ENCODE measurements around the gene SNN. TPM values are rescaled to one million over a fixed set of nuclear protein-coding genes. Genes with fewer than 3 reads are reported as not detected.

Gene SNN
- polyA plus RNA-seq, 1 donor from 2014 or later, result 176 TPM

DNA sequence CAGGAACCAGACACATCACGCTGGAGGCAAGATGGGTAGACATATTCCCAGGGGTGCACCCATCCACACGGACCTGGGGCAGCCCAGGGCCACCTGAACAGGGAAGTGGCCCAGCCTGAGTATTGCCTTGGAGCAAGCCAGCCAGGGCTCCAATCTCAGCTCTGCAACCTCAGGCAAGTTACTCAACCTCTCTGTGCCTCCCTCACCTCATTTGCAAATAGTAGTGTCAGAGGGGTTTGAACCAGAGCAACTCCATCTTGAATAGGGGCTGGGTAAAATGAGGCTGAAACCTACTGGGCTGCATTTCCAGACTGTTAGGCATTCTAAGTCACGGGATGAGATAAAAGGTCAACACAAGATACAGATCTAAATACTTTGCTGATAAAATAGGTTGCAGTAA, 35.1 kb upstream of the SNN start:
- TF ChIP-seq, protein P1, sequence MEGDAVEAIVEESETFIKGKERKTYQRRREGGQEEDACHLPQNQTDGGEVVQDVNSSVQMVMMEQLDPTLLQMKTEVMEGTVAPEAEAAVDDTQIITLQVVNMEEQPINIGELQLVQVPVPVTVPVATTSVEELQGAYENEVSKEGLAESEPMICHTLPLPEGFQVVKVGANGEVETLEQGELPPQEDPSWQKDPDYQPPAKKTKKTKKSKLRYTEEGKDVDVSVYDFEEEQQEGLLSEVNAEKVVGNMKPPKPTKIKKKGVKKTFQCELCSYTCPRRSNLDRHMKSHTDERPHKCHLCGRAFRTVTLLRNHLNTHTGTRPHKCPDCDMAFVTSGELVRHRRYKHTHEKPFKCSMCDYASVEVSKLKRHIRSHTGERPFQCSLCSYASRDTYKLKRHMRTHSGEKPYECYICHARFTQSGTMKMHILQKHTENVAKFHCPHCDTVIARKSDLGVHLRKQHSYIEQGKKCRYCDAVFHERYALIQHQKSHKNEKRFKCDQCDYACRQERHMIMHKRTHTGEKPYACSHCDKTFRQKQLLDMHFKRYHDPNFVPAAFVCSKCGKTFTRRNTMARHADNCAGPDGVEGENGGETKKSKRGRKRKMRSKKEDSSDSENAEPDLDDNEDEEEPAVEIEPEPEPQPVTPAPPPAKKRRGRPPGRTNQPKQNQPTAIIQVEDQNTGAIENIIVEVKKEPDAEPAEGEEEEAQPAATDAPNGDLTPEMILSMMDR (IDR thresholded peaks at IDR 0.05; ENCODE audit: poor library complexity, severe bottlenecking), result no peak
- TF ChIP-seq MXI1 (conservative IDR thresholded peaks at IDR 0.05; ENCODE audit: poor library complexity, severe bottlenecking), result no peak
- no peak for TF ChIP-seq EZH2 (IDR thresholded peaks at IDR 0.05; ENCODE audit: borderline replicate concordance, insufficient read depth, low read length, poor library complexity, severe bottlenecking)
- no peak for TF ChIP-seq EP300 (conservative IDR thresholded peaks at IDR 0.05; ENCODE audit: poor library complexity, severe bottlenecking)
- TF ChIP-seq, protein P2, sequence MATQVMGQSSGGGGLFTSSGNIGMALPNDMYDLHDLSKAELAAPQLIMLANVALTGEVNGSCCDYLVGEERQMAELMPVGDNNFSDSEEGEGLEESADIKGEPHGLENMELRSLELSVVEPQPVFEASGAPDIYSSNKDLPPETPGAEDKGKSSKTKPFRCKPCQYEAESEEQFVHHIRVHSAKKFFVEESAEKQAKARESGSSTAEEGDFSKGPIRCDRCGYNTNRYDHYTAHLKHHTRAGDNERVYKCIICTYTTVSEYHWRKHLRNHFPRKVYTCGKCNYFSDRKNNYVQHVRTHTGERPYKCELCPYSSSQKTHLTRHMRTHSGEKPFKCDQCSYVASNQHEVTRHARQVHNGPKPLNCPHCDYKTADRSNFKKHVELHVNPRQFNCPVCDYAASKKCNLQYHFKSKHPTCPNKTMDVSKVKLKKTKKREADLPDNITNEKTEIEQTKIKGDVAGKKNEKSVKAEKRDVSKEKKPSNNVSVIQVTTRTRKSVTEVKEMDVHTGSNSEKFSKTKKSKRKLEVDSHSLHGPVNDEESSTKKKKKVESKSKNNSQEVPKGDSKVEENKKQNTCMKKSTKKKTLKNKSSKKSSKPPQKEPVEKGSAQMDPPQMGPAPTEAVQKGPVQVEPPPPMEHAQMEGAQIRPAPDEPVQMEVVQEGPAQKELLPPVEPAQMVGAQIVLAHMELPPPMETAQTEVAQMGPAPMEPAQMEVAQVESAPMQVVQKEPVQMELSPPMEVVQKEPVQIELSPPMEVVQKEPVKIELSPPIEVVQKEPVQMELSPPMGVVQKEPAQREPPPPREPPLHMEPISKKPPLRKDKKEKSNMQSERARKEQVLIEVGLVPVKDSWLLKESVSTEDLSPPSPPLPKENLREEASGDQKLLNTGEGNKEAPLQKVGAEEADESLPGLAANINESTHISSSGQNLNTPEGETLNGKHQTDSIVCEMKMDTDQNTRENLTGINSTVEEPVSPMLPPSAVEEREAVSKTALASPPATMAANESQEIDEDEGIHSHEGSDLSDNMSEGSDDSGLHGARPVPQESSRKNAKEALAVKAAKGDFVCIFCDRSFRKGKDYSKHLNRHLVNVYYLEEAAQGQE (IDR thresholded peaks at IDR 0.05; ENCODE audit: borderline replicate concordance), result no peak
- TF ChIP-seq TAF1 (IDR thresholded peaks at IDR 0.05; ENCODE audit: low read depth), result no peak
- no peak for TF ChIP-seq POLR2AphosphoS5 (IDR thresholded peaks at IDR 0.05)
- TF ChIP-seq SMC3 (conservative IDR thresholded peaks at IDR 0.05; ENCODE audit: poor library complexity), result no peak
- no peak for TF ChIP-seq RAD21 (conservative IDR thresholded peaks at IDR 0.05)
- Histone ChIP-seq H3K27me3 (ENCODE audit: insufficient read depth, low read depth, low read length) (no peaks in the 10 kb centered on the region), H3K36me3 (ENCODE audit: insufficient read depth, low read length) (no peaks in the 10 kb centered on the region), H3K4me2 (ENCODE audit: low read length) (no peak overlapping the region), H2AFZ (ENCODE audit: low read depth, low read length) (no peak overlapping the region), H3K9ac (ENCODE audit: low read length) (no peak overlapping the region), H3K9me2 (ENCODE audit: insufficient read depth, low read length) (no peaks in the 10 kb centered on the region), H3K4me3 (ENCODE audit: low read length) (no peak overlapping the region), H4K20me1 (ENCODE audit: insufficient read depth) (no peaks in the 10 kb centered on the region), H3K27ac (ENCODE audit: low read length) (no peak overlapping the region), H3K9me3 (ENCODE audit: low read length) (no peaks in the 10 kb centered on the region), H3F3A (ENCODE audit: insufficient read depth, low read length, poor library complexity, severe bottlenecking) (no peaks in the 10 kb centered on the region), H3K79me2 (replicated peaks; ENCODE audit: insufficient read depth, low read length) (no peaks in the 10 kb centered on the region)

DNA sequence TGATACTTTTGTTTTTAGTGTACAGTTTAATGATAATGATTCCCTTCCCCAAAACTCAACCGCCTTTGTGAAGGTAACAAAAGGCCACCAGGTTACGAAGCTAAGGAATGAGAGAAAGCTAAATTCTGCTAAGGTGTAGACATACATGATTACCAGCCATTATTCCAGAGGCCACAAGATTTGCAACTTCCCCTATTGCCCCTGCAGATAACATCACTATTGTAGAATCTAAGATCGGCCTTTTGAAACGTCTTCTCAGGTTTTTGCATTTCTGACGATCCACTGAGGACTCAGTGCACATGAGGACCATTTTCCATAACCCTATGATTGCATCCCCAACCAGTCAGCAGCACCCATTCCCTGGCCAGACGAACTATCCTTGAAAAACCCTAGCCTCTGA, 33.9 kb upstream of the SNN start:
- Histone ChIP-seq H4K20me1 (ENCODE audit: insufficient read depth) (no peaks in the 10 kb centered on the region), H3K9me3 (ENCODE audit: low read length) (no peaks in the 10 kb centered on the region), H3F3A (ENCODE audit: insufficient read depth, low read length, poor library complexity, severe bottlenecking) (no peaks in the 10 kb centered on the region), H3K4me2 (ENCODE audit: low read length) (no peak overlapping the region), H3K79me2 (replicated peaks; ENCODE audit: insufficient read depth, low read length) (no peaks in the 10 kb centered on the region), H3K4me3 (ENCODE audit: low read length) (no peak overlapping the region), H3K9ac (ENCODE audit: low read length) (no peak overlapping the region), H3K36me3 (ENCODE audit: insufficient read depth, low read length) (no peaks in the 10 kb centered on the region), H3K27ac (ENCODE audit: low read length) (no peak overlapping the region), H2AFZ (ENCODE audit: low read depth, low read length) (no peak overlapping the region), H3K9me2 (ENCODE audit: insufficient read depth, low read length) (no peaks in the 10 kb centered on the region), H3K27me3 (ENCODE audit: insufficient read depth, low read depth, low read length) (no peaks in the 10 kb centered on the region)
- no peak for TF ChIP-seq EP300 (conservative IDR thresholded peaks at IDR 0.05; ENCODE audit: poor library complexity, severe bottlenecking)
- no peak for TF ChIP-seq MXI1 (conservative IDR thresholded peaks at IDR 0.05; ENCODE audit: poor library complexity, severe bottlenecking)
- TF ChIP-seq, protein P1 (IDR thresholded peaks at IDR 0.05; ENCODE audit: poor library complexity, severe bottlenecking), result no peak
- TF ChIP-seq SMC3 (conservative IDR thresholded peaks at IDR 0.05; ENCODE audit: poor library complexity), result no peak

Data from neural cell (in vitro differentiated cells).